HPDE6-E6E7 (cell line): ENCODE data around the gene LYPD3.
"Not testable (repeated sequence)": the region's sequence is repeated elsewhere in the genome, so short reads cannot be mapped to it uniquely, and the experiment has no call there.

Experiments used
- DNase-seq: peaks from one replicate; pipeline ENCODE4 v3.0.0; 2011; ENCODE audit warnings: missing footprints; ENCODE audit errors: extremely low spot score

Gene LYPD3

GRCh38 chr19:43462785-43463380 is 2.5 kb downstream of the LYPD3 start:
- no peak for DNase-seq

- DNase-seq, result no peak
Measured at GRCh38 chr19:43462383-43462782, 3.0 kb downstream of the LYPD3 start.

DNA sequence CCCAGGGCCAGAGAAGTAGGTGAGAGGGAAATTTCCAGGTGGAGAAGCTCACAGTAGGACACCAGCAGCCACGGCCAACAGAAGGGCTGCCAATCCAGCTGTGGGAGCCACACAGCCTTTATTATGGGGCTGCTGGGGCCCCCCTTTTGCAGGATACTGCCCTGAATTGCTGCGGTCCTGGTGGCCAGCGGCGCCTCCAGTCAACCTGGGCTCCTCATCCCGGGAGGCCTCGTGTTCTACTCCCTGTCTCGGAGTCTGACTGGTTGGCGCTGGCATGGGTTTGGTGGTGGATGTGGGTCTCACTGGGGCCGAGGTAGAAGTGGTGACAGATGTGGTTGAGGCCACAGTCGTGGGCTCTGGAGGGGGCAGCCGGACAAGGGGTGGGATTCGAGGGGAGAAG is 4.1 kb downstream of the LYPD3 start:
- no peak for DNase-seq

DNA sequence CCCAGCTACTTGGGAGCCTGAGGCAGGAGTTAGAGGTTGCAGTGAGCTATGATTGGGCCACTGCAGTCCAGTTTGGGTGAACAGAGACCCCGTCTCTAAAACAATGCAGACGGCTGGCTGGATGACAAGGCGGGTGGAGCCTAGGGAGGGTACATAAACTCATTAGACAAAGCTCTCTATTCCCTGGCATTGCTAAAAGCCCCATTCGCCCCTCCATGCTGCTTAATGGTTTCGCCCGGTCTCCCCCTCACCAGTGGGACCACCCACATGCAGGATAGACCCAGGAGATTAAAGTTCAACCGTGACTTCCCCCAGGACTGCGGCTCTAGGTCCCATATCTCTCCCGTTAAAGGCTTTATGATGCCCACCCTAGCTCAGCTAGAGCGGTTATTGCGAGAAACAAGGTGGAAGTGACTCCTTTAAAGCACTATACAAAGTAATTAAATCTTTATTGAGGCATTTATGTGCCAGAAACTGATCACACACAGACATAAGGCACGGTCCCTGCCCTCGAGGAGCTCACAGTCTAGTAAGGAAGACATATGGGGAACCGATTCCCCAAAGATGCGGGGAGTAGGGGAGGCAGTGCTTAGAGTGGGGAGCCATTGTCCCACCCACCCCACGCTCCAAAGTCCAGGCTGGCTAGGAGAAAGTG is 4.9 kb downstream of the LYPD3 start:
- DNase-seq, result no peak

DNA sequence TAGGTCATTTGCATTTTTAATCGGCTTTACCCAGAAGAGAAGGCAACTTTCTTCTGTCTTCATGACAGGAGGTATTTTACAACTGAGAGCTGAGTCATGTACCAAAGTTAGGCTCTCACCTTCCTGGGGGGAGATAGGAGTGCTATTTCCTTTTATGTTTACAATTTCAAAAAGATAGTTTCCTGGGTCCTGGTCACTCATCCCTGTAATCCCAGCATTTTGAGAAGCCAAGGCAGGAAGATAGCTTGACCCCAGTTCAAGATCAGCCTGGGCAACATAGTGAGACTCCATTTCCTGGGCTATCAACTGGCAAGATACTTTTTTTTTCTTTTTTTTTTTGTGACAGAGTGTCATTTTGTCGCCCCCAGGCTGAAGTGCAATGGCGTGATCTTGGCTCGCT is 7.6 kb downstream of the LYPD3 start:
- DNase-seq, result no peak

GRCh38 chr19:43455321-43456113 is 9.9 kb downstream of the LYPD3 start:
- no peak for DNase-seq

- no peak for DNase-seq
Measured at GRCh38 chr19:43454031-43454430, 11.4 kb downstream of the LYPD3 start.

DNA sequence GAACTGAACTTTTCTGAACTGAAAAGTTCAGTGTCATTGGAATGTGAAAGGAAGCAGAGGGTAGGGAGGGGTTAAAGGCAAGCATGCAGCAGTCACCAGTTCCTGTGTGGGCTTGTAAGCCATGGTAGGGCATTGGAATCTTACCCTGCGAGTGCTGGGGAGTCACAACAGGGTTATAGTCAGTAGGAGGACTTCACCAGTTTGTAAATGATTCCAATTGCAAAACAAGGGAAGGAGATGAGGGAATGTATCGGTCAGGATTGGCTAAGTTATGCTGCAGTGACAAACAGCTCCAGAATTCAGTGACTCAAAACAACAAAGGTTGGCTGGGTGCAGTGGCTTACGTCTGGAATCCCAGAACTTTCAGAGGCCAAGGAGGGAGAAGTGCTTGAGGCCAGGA is 12.8 kb downstream of the LYPD3 start:
- no peak for DNase-seq

DNA sequence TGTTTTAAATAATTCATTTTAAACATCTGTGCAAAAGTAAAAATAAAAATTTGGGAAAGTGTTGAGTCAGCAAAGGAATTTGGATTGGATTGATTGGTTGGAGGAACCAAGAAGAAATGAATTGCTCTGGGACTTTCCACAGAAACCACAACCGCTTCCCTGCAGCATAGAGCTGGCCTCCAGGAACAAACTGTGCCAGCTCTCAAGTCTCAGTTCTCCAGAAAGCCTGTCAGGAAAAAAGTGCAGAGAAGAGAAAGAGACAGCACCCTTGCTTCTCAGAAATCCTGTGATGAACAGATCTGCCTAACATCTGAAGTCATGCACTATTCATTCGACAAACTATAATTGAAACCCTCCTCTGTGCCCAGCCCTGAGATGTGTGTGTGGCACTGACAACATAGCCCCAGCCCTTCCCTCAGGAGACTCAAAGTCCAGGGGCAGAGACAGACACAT is 14.8 kb downstream of the LYPD3 start:
- DNase-seq, result no peak

- no peak for DNase-seq
Measured at GRCh38 chr19:43447655-43448054, 17.8 kb downstream of the LYPD3 start.

DNA sequence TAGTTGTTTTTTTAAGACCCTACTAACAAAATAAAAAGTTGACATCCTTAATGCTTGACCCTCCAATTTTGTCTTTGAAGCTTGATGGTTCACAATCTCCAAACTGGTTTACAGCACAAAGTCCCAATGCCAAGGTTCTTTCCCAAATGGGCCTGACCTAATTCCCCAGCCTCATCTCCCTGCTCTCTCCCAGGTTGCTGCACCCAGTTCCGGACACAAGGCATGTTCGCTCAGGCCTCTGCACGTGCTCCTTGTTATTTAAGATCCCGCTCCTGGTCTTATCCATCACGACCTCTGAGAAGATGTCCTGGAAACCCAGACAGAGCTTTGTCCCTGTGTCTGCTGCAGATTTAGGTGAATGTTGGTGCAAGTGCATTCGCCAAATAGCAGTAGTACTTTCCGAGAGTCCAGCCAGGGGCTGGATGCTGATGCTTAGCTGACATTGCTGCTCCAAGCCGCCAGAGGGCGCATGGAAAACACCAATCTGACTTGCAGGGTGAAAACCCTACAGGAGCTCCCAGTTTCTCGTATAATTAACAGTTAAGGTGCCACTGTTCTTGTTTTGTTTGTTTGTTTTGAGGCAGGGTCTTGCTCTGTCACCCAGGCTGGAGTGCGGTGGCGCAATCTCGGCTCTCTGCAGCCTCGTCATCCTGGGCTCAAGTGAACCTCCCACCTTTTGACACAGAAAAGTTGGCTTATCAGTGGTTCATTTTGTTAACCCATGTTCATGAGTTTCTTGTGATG is 18.5 kb downstream of the LYPD3 start:
- DNase-seq, result peak; percentile 84

- DNase-seq, result no peak
Measured at GRCh38 chr19:43445426-43445825, 20.0 kb downstream of the LYPD3 start.

- no peak for DNase-seq
Measured at GRCh38 chr19:43444531-43445287, 20.7 kb downstream of the LYPD3 start.

DNA sequence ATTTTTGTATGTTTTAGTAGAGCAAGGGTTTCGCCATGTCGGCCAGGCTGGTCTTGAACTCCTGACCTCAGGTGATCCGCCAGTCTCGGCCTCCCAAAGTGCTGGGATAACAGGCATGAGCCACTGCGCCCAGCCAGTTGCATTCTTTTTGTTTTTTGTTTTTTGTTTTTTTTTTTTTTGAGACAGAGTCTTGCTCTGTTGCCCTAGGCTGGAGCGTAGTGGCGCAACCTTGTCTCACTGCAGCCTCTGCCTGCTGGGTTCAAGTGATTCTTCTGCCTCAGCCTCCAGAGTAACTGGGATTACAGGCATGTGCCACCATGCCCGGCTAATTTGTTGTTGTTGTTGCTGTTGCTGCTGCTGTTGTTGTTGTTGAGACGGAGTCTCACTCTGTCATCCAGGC is 21.3 kb downstream of the LYPD3 start:
- not testable (repeated sequence) for DNase-seq

DNA sequence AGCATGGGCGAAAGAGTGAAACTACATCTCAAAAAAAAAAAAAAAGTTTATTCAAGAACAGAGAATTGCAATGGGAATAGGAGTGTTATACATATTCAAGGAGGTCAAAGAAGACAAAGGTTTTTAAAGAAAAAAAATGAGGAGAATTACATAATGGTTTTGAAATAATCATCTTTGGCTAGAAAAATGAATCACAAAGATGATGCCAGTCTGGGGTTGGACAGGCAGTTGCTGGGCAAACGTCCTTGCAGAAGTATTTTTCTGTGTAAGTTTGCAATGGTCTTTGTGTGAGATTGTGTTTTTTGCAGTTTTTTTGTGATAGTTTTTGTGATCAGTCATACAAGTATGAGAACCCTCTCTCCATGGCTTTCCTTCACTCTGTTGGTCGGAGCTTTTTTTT is 23.7 kb downstream of the LYPD3 start:
- DNase-seq, result no peak

DNA sequence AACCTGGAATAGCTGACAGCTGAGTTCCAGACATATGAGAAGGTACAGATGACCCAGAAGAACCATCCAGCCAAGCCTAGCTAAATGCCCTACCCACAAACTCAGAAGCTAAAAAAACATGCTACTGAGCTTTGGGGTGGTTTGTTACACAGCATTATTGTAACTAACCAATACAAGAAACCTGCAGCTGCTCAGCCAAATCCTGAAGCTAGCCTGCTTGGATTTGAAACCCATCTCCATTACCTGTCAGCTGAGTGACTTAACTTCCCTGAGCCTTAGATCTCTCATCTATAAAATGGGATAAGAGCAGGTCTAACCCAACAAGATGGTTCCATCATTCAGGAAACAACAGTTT is 25.7 kb downstream of the LYPD3 start:
- no peak for DNase-seq

DNA sequence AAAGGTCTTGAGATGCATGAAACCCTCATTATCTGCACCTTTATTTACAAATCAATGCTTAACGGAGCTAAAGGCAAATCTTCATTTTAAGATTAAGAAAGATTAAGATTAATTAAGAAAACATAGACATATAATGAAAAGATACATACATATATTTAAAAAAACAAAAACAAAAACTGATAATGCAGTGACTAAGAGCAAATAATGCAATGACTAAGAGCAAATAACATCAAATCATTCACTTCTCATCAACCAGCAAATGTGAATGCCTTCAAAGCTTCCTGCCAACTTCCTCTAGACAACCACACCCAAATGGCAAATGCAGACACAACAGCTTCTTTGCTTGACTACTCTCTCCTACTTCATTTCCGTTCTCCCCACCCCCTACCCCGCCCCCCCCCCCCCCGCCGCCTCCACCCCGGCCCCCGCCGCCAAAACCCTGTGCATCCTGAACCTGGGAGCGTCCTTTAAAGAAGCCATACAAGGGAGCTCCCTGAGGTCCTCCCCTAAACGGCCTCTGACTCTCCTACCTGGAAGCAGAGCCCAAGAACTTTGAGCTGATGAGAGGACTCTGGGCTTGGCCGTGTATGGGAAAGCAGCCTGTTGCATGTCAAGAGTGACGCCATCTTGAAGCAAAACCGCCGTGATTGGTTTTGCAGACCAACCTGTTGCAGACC is 26.2 kb downstream of the LYPD3 start:
- no peak for DNase-seq

DNA sequence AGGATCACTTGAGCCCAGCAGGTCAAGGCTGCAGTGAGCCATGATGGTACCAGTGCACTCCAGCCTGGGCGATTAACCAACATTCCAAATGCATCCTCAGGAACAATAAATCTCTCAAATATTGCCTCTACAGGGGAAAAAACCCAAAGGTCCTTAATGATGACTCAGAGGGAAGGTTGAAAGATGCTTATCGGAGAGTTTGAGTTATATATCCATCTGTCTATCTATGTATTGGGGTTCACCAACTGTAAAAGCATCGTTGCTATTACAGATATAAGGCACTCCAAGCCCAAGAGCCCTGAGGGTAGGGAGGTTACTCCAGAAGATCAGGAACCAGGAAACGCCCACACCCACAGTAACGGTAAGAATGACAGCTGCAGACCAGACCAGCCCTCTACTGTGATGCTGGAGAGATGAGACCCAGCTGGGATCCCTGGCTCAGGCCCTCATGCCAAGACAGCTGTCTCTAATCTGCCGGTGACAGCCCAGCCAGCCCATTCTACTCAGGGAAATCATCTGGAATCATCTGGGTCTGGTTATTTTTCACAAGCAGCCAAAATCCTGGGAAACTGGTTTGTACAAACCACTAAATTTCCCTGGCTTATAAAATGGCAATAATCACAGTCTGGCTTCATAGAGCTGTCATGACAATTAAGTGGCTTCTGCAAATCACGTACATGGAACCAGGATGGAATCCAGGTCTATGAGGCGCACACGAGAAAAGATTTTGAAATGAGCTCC is 26.9 kb downstream of the LYPD3 start:
- DNase-seq, result no peak

- no peak for DNase-seq
Measured at GRCh38 chr19:43437712-43438111, 27.7 kb downstream of the LYPD3 start.

GRCh38 chr19:43437284-43437683 is 28.1 kb downstream of the LYPD3 start:
- DNase-seq, result not testable (repeated sequence)
